ENCODE results near the gene CHRDL2.
"Not testable (repeated sequence)": the region's sequence is repeated elsewhere in the genome, so short reads cannot be mapped to it uniquely, and the experiment has no call there.

The CHRDL2 gene

DNA sequence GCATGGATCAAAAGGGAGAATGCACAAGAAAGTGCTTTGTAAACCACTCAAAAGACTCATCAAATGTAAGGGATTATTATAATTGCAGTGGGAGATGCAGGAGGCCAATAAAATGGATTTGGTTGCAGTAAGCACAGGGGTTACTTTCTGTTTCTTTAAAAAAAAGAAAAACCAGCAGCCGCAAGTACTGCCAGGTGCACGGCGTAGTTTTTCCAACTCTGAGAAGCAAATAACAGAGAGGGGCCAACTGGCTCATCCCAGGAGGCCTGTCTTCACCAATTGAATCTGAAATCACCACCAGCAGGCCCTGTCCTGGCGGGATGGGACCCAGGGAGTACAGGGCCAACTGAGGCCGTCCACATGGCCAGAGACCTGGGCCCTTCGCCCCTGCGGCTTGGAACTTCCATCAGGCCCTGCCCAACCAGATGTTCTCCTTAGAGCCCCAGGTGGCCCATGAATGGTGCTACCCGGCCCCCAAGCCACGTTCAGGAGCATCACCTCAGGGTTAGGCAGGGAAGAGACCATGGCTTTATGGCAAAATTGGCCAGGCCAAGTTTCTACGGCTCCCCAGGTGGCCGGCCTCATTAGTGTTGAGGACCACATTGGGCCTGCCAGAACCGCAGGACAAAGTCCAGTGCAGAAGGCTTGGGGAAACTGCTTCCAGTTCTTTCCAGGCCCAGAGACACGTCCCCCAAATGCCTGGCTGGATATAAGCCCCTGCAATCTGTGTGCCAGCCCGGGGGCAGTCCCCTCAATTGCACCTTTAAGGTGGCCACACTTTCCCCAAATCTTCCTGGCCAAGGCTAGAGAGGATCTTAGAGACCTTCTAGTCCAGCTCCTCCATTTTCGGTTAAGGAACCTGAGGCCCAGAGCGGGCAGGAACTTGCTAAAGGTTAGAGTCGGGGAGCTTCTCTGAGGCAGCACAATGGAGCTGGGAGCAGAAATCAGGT, 61.7 kb downstream of the CHRDL2 start:
- no peak for DNase-seq

DNA sequence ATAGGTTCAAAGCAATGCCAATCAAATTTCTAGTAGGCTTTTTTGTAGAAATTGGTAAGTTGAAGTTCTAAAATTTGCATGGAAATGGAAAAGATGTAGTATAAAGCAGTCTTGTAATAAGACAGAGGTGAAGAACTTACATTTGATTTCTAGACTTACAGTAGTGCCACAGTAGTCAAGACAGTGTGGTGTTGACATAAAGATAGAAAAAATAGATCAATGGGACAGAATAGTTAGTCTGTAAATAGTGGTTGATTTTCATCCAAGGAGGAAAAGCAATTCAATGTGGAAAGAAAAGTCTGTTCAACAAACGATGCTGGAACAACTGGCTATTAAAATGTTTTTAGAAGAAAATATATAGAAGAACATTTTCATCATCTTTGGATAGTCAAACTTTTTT, 67.9 kb downstream of the CHRDL2 start:
- no peak for DNase-seq

DNA sequence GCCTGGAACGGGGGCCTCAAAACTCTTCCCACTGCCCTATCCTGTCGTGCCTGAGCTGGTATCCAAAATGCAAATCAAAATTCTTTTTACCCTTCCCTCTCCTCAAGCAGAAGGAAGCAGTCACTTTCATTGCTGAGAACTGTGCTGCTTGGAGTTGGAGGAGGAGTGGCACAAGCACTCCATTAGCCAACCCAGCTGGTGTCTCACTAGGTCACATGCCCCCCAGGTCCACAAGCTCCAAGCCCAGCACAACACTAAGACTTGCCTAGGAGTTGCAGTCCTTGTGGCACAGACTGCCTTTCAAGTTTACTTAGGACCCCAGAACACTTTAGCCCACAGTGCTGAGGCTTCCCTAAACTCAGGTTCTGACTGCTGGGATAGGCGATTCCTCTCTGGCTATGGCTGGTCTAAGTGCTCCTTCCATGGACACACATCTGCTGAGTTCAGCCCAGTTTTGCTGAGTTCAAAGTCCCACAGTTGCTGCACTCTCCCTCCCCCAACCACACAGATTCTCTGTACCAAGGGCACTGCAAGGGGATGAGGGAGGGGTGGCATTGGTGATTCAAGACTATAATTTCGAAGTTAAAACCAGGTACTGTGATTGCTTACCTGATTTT, 68.6 kb downstream of the CHRDL2 start:
- no peak for DNase-seq

DNA sequence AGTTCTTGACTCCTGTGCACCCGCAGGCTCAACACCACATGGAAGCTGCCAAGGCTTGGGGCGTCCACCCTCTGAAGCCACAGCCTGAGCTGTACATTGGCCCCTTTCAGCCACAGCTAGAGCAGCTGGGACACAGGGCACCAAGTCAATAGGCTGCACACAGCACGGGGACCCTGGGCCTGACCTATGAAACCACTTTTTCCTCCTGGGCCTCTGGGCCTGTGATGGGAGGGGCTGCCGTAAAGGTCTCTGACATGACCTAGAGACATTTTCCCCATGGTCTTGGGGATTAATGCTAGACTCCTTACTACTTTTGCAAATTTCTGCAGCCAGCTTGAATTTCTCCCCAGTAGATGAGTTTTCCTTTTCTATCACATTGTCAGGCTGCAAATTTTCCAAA, 72.1 kb downstream of the CHRDL2 start:
- DNase-seq, result not testable (repeated sequence)

DNA sequence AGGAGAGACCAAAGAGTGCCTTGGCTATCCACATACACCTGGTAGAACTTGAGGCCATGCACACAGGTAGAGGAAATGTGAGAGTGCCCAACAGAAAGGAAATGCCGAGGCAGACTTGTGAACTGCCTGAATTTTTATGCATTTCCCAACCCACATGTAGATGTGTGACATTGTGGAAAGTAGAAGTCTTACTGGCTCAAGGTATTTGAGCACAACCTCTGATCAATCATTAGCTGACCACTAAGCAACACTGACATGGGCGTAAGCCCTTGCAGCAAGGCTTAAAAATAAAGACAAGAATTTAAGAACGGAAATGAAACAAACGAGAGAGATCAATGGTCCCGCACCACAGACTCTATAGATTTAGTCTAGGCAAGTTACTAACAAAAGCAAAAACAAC, 76.2 kb downstream of the CHRDL2 start:
- DNase-seq, result no peak

DNA sequence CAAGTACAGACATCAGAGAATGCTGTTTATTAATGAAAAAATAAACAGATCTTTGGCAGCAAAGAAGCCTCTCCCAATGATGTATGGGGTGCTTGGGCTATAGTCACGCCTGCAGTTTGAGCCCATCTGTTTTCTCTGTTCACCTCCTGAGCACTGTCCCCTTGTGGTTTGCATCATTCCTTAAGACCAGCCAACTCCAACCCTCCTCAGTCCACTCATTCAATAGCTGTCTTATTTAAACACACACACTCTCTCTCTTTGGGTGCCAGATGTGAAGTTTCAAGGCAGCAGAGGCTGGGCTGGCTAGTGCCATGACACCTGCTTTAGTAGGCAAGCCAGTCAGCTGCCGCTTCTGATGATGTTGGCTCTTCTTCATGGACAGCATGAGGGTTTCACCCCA, 80.7 kb downstream of the CHRDL2 start:
- no peak for DNase-seq

DNA sequence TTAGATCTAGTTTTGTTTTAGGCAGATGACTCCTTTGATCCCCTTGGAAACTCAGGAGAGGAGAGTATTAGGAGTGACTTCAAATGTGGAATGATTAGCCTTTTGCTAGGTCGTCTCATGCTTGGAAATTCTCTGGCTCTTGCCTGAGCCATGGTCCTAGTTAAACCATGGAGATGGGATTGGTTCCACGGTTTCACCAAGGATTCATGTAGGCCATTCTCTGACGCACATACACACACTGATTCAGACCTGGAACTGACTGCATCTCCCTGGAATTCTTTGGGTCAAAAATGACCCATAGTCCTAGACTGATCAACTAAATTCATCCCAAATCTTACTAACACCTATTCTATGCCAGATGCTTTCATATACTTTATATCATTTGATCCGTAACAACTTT, 82.3 kb downstream of the CHRDL2 start:
- no peak for DNase-seq

DNA sequence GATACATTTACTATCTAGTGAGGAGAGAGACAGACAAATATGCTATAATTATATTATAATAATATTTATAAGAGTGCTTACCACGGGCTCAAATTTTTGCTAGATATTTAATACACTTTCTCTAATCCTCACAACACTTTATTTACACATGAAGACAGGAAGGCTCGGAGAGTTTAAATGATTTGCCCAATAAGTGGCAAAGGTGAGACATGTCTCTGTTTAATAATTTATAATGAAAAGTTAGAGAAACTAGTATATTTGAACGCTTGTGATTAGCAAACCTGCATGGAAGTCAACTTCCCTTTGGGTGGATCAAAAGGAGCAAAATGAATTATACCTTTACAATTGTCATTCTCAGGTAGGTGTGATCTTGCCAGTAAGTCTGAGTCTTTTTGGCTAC, 83.4 kb downstream of the CHRDL2 start:
- DNase-seq, result no peak

DNA sequence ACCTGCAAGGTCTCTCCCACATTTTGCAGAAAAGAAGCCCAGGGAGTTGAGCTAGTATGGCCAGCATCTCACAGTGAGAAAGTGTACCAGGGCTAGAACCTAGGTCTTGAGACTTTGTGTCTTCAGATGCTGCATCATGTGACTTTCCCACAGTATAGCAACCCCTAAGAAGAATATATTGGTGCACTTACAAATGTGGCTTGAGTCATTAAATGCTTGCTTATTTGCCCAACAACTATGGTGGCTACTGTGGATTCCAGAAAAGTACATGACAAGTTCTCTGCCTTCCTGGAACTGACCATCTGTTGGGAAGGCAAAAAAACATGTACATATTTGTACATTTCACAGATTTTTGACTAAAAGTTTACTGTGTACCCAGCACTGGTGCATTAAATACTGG, 83.8 kb downstream of the CHRDL2 start:
- no peak for DNase-seq

DNA sequence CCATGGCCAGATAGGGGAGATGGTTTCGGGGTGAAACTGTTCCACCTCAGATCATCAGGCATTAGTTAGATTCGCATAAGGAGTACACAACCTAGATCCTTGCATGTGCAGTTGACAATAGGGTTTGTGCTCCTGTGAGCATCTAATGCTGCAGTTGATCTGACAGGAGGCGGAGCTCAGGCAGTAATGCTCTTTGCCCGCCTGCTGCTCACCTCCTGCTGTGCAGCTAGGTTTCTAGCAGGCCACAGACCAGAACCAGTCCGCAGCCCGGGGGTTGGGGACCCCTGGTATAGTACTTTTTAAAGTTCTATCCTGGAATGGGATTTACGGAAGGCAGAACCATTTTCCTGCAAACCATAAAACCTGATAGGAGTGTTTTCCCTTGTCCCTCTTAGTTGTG, 84.3 kb downstream of the CHRDL2 start:
- no peak for DNase-seq

All from NCI-H748 treated with DMSO at 0.1 percent for 48 hours (cell line).